GM18870 (cell line): Measurements from ENCODE around the gene YDJC.
"Not testable (repeated sequence)": the region's sequence is repeated elsewhere in the genome, so short reads cannot be mapped to it uniquely, and the experiment has no call there.

Source experiments
- ATAC-seq: cut with Tn5 transposase; IDR thresholded peaks from one replicate; pipeline ENCODE4 v1.9.1; 2021; ENCODE audit warnings: moderate library complexity; ENCODE audit not compliant: unreplicated experiment

Gene YDJC

GRCh38 chr22:21632931-21633330, 3.1 kb upstream of the YDJC start:
- ATAC-seq = no peak

- ATAC-seq = no peak
Measured at GRCh38 chr22:21632237-21632895, 2.5 kb upstream of the YDJC start, which contains the start of gene CCDC116. Gene CCDC116, plus strand, starts transcription at chr22:21632760. Its CDS starts 422 bp downstream, at chr22:21633182.

DNA sequence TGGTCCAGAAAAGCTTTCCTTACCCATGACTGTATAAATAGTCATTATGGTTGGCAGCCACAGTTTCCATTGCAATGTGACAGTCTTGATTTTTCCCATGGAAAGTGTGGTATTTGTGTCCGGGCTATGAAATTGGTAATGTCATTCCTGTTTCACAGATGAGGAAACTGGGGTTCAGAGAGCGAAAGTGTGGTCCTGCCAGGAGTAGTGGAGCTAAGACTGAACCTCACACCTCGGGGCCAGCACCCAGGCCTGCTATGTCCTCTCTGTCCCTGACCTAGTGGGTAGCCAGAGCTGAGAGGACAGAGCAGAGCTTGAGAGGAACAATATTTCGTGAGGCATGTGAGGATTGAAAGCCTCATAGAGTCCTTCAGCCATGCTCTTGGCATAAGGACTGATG, 1.2 kb upstream of the YDJC start:
- ATAC-seq = no peak

DNA sequence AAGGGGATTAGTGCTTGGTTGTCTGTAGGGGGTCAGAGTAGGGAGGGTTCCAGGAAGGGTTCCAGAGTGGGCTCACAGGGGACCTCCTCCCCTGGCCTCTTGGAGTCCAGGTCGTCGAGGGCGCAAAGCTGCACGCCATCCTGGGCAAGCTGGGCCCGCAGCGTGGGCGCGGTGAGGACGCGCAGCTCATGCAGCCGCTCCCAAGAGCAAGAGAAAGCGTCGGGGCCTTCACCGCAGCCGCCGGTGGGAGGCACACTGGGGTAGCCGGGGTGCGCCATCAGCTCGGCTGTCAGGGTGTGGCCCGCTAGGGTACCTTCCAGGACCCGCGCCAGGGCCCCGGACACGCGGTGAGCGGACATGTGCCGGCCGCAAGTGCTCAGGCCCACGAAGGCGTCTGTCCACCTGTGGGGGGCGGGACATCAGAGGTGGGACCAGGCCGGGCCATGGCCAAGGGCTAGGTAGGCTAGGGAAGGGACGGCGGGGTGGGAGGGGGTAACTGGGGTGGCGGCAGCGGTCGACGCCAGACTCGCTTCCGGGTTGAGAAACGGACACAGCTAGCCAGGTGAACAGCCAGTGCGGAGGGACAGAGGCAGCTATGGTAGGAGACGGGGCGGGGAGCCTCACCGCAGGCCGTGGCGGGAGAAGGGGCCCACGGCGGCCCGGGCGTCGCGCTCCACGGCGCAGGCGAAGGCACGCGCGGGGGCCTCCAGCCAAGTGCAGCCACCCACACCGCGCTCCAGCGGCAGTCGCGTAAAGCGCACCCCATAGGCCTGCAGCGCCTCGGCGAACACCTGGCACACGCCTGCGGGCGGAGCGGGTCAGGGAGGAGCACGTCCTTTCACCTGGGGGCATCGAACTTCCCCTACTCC, 1.2 kb downstream of the YDJC start:
- no peak for ATAC-seq

GRCh38 chr22:21626735-21627469, 2.9 kb downstream of the YDJC start:
- ATAC-seq = no peak

DNA sequence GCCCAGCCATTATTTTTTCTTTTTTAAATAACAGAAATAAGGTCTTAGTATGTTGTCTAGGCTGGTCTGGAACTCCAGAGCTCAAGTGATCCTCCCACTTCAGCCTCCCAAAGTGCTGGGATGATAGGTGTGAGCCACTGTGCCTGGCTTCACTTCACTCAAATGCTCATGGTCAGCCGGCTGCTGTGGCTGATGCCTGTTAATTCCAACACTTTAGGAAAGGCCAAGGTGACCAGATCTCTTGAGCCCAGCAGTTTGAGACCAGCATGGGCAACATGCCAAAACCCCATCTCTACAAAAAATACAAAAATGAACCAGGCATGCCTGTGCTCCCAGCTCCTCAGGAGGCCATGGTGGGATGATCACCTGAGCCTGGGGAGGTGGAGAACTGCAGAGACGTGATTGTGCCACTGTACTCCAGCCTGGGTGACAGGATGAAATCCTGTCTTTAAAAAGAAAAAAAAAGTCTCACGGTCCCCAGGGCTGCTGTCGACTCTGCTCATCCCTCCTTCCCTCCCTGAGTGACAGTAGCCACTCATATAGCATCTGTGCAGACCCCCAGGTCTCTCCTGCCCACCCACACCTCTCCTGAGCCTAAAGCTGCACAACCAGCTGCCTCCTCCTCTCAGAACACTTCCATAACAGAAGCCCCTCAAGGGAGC, 3.6 kb downstream of the YDJC start:
- ATAC-seq = no peak

GRCh38 chr22:21624880-21625791, 4.7 kb downstream of the YDJC start:
- ATAC-seq = no peak

GRCh38 chr22:21624120-21624879, 5.5 kb downstream of the YDJC start:
- ATAC-seq = no peak

GRCh38 chr22:21623648-21623970, 6.2 kb downstream of the YDJC start:
- ATAC-seq = no peak

DNA sequence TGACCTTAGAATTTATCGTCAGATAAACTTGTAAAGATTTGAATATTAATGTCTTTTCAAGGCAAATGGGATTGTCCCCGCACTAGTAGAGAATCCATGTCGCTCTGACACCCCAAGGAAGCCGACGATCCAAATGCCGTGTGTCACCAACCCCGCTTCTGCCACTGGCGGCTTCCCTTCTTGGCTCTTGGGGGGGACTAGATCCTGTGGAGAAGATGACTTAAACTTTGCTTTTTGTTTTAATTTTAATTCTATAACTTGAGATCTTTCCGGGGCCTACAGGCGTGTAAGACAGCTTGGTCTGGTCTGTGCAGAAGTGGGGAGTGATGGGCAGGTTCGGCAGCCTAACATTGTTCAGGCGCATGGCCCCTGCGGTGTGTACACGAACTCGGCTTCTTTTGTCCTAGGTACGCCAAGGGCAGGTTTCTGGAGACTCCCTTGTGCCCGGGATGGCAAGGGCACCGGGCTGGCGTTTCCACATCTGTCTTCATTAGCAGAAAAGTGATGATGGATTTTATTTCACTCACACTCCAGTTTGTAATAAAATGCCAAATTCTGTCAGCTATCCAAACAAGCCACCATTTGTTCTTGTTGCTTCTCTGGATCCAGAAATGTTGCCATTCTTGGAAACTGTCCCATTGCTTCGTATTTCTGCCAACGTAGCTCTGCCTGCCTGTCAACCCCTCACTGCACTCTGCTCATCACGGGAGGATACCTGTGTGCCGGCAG, 6.7 kb downstream of the YDJC start:
- ATAC-seq = no peak

DNA sequence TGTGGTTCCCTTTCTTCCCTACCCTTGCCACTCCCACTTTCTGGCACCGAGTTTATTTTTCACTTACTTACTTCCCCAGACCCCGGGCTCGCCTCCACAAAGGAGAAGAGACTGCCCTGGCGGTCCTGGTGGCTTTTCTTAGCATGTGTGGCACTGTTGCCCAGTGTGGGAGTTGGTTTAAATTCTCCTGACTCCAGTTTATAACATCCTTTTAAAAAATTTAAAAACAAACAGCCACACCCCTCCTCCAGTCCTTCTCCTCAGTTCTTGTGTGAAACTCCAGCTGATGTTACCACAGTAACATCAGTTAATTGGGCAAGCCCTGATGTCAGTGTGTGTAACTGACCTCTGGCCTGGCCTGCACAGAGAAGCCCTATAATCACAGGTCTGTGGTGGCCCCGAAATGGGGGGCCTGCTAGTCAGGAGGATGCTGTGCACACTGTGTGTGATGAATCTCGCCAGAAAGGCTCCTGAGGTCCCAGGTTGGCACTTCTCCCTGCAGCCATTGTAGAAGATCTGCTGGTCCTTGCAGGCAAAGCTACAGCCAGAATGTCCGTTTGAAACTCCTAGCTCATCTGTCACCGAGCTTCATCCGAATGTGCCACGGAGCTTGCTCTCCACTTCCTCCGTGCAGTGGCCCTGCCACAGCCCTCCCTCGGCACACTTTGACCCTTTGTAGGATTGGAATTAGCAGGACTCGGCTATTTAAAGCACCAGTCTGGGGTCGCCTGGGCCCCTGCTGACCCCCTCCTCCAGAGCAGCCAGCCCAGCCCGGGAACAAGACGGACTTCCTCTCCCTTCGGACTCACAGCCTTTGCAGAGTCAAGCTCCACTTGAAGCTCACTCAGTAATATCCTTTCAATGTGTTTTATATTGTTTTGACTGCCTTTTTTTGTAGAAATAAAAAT, 7.6 kb downstream of the YDJC start:
- ATAC-seq = no peak

DNA sequence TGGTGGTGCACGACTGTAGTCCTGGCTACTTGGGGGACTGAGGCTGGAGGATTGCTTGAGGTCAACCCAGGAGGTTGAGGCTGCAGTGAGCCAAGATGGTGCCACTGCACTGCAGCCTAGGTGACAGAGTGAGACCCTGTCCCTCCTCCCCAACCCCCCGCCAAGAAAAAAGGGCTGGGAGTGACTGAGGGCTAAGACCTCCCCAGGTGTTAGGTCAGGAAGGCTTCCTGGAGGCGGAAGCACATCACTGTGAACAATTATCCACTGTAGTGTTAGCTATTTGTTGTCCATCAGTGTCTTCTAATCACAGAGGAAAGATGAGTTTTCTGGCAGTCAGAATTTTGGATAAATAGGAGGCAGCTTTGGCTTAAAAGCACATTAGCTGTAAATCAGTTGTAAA, 8.8 kb downstream of the YDJC start:
- ATAC-seq = no peak

DNA sequence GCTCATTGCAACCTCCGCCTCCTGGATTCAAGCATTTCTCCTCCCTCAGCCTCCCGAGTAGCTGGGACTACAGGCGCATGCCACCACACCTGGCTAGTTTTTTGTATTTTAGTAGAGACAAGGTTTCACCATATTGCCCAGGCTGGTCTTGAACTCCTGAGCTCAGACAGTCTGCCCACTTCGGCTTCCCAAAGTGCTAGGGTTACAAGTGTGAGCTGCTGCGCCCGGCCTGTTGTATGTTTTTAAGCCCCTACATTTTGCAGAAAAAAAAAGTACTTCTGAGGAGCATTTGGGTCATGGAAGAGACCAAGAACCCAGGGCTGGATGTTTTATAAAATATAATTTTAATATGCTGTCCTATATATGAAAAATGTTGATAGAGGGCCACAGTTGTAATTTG, 12.5 kb downstream of the YDJC start:
- not testable (repeated sequence) for ATAC-seq

- ATAC-seq = no peak
Measured at GRCh38 chr22:21615731-21616130, 14.1 kb downstream of the YDJC start.

GRCh38 chr22:21613553-21614233, 16.1 kb downstream of the YDJC start:
- ATAC-seq = no peak

DNA sequence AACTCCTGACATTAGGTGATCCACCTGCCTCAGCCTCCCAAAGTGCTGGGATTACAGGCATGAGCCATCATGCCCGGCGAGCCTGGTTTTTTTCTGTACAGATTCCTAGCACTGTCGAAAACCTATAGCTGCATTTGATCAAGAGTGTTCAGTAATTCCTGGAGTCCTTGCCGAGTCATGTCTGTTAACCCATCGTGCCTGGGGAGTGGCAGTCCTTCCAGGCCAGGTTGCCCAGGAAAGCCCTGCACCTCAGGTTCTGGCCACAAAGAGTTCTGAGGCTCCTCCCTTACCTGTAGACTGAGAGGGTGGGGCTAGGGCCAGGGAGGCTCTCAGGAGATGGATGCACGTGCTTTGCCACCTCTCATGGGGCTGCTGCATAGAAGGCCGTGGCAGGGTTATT, 17.0 kb downstream of the YDJC start:
- ATAC-seq = no peak
